Measurements from ENCODE around the gene SH2D3C. TPM values are rescaled to one million over a fixed set of nuclear protein-coding genes. Genes with fewer than 3 reads are reported as not detected.

Gene SH2D3C
- total and polyA plus RNA-seq, 10 of the 15 experiments (the other 5 are each of a cell fraction or from before 2014, with no cell fraction given), result 1.2 to 23.5 (median 16.2) TPM

DNA sequence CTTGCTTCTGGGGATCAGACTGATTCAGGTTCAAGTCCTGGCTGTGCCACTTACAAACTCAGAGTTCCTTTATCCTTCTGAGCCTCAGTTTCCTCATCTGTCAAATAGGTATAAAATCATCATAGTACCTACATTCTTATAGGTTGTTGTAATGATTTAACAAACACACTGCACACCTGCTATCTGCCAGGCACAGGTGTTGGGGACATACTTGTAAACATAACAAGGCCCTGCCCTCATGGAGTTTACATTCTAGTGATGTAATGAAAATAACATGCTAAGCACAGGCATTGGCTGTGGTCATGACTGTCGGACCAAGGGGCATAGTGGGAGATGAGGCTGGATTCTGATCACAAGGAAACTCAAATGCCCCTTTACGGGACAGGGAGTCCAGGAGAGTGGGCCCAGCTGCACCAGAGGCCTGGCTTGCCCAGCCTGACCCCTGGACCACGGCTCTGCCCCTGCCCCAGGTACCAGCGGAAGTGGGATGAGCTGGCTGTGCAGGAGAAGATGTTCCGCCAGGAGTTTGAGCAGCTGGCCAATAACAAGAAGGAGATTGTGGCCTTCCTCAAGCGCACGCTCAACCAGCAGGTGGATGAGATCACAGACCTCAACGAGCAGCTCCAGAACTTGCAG is 69.4 kb downstream of the SH2D3C start (continued):
- TF ChIP-seq ZBTB40 (IDR thresholded peaks at IDR 0.05; ENCODE audit: borderline replicate concordance) (no peak), PML (IDR thresholded peaks at IDR 0.05; ENCODE audit: low read length) (no peak), BMI1 (IDR thresholded peaks at IDR 0.05; ENCODE audit: borderline replicate concordance) (no peak), POLR2AphosphoS2 (IDR thresholded peaks at IDR 0.05; ENCODE audit: low read depth, low read length) (no peak)

GRCh38 chr9:127707766-127708165 is 70.7 kb downstream of the SH2D3C start:
- DNase-seq (ENCODE audit: low read depth, low spot score), result no peak
- WGBS (ENCODE audit: insufficient coverage, insufficient replicate concordance, low lambda C conversion rate, missing lambda C conversion rate), result 0% methylated on average over 5 of the region's 5 CpGs
- intact Hi-C loops (cut with micrococcal nuclease; ENCODE audit: unreplicated experiment) (no loop called here), in situ Hi-C loops (cut with MboI) (no loop called here)
- CTCF ChIA-PET, result interaction anchor here (0.9 to 1.6 kb wide), 2 partner anchors 27 to 162 kb away, joined by 3 to 5 read pairs; partner anchors contain the start of gene TOR2A
- Histone ChIP-seq H3K9ac (ENCODE audit: control insufficient read depth, insufficient read depth, low read length) (no peak overlapping the region), H3K27ac (ENCODE audit: control insufficient read depth, insufficient read depth) (no peak overlapping the region), H3K9me3 (replicated peaks; ENCODE audit: control insufficient read depth, insufficient read depth, low read length) (no peaks in the 10 kb centered on the region; the same call in 2 of the 3 replicates), H4K20me1 (ENCODE audit: control insufficient read depth, insufficient read depth) (no peaks in the 10 kb centered on the region), H3K27me3 (replicated peaks in 1 of 2; ENCODE audit: control insufficient read depth in 2 of 2, insufficient read depth in 2 of 2, low read length in 1 of 2) (peaks cover 0 to 2% of the 10 kb centered on the region in 2 experiments; a peak in 2 of 4 replicates), H3K4me1 (ENCODE audit: control insufficient read depth, insufficient read depth, low read length) (peaks cover 3% of the 10 kb centered on the region; the same call in 1 of the 2 replicates), H2AFZ (ENCODE audit: control insufficient read depth, low read depth, low read length) (no peak overlapping the region), H3K4me3 (no peak overlapping the region), H3K4me2 (ENCODE audit: control insufficient read depth, insufficient read depth) (no peak overlapping the region), H3K36me3 (ENCODE audit: control insufficient read depth in 2 of 2, insufficient read depth in 2 of 2, low read length in 1 of 2) (no peaks in the 10 kb centered on the region; a peak in 1 of 4 replicates), H3K79me2 (ENCODE audit: control insufficient read depth, insufficient read depth, low read length) (no peaks in the 10 kb centered on the region)
- no TSS peak for BruUV-seq (replicated peaks)
- RAD21 ChIA-PET (ENCODE audit: unreplicated experiment), result no interaction called here
- POLR2A ChIA-PET, result no interaction called here
- no peak for FAIRE-seq
- SMC1A ChIA-PET (ENCODE audit: uncharacterized antibody, unreplicated experiment), result interaction anchor here (1.9 kb wide), 1 partner anchor 27 kb away, joined by 8 read pairs; the partner anchor contains the start of gene TOR2A
- ATAC-seq, result peak; percentile 87
- no peak for TF ChIP-seq MAX (IDR thresholded peaks at IDR 0.05; ENCODE audit: low read depth, low read length)
- no peak for TF ChIP-seq RELA (IDR thresholded peaks at IDR 0.05; ENCODE audit: borderline replicate concordance, partially characterized antibody)
- no peak for TF ChIP-seq EZH2 (IDR thresholded peaks at IDR 0.05; ENCODE audit: borderline replicate concordance, control insufficient read depth, low read depth, low read length)
- TF ChIP-seq TCF12 (IDR thresholded peaks at IDR 0.05; ENCODE audit: low read depth, low read length), result no peak
- no peak for TF ChIP-seq ZNF592 (IDR thresholded peaks at IDR 0.05)
- TF ChIP-seq NRF1 (conservative IDR thresholded peaks at IDR 0.05; ENCODE audit: low read depth, low read length), result no peak
- TF ChIP-seq SMC3 (IDR thresholded peaks at IDR 0.05; ENCODE audit: borderline replicate concordance, low read length), result no peak
- no peak for TF ChIP-seq RB1 (IDR thresholded peaks at IDR 0.05; ENCODE audit: borderline replicate concordance)
- no peak for TF ChIP-seq CBX5 (IDR thresholded peaks at IDR 0.05; ENCODE audit: low read depth)
- no peak for TF ChIP-seq NR2F1 (conservative IDR thresholded peaks at IDR 0.05)

All from GM12878 (cell line).